PC-9 (cell line): ENCODE results near the gene RBMS3.

Source experiments
- CTCF ChIP-seq: fragments of 200-600 bp; sonication (generic); conservative IDR thresholded peaks from 2 replicates; pipeline ENCODE4 v1.6.1; 2017; ENCODE audit warnings: mixed run types, antibody characterized with exemption, mild to moderate bottlenecking, moderate library complexity
- EZH2 ChIP-seq: fragments of 200-600 bp; sonication (generic); IDR thresholded peaks from 2 replicates; pipeline ENCODE4 v1.8.0; 2017; ENCODE audit warnings: antibody characterized with exemption, low read depth

DNA sequence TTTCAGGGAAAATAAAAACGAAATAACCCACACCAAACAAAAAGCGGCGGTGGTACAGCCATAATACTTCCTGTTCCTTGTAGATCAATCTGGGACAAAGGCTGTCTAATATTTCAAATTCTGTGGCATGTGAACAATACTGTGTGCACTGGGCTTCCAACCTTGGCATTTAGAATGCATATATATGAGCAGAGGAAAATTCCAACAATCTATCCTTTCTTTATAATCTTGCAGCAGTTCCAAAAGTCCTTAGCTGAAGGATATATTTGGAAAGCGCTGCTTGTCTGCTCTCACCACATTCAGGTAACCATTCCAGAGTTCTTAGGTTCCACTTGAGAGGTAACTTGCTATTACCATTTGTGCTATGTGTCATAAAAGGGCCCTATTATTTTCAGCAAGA is 231.8 kb downstream of the RBMS3 start:
- no peak for TF ChIP-seq CTCF
- no peak for TF ChIP-seq EZH2
